Astrocyte of the hippocampus (primary cell): Measurements from ENCODE around the gene NHSL1.

Experiments used
- DNase-seq: peaks from one replicate; pipeline ENCODE4 v3.0.0; 2011; ENCODE audit warnings: low read depth, low spot score

NHSL1 gene

GRCh38 chr6:138498629-138499302 is 528 bp downstream of the NHSL1 start:
- peak; percentile 57 for DNase-seq

GRCh38 chr6:138497286-138497685 is 2.0 kb downstream of the NHSL1 start:
- no peak for DNase-seq

DNA sequence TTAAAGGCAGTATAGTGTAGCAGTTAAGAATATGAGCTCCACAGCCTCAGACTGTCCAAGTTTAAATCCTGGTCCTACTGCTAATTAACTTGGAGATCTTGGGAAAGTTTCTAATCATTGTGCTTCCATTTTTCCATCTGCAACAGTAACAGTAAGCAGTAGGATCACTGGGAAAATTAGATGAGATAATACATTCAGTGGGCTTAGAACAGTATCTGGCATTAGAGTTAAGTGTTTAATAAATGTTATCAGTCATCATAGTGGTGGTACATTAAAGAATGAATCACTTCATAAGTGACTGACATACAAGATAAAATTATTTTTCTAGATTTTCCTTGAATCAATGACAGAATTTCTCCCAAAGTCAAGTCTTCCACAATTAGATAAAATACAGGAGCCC is 5.0 kb downstream of the NHSL1 start:
- DNase-seq: no peak

DNA sequence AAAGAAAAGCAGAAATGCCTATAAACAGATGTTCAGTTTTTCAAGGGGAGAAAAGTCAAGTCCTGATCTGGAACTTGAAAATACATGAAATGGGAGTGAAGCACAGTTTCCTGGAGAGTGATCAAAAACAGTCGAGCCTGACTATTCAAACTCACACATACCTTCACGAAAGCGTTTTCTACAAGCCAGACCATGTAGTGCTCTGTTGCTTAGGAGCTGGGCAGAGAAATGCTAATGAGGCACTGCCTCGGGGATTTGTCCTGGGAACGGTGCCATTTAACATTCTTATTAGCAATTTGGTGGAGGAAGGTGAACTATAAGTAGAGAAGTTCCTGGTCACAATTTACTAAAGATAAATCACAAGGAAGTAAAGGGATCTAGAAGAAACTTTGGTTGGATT is 5.9 kb downstream of the NHSL1 start:
- peak; percentile 96 for DNase-seq

GRCh38 chr6:138492871-138493270 is 6.4 kb downstream of the NHSL1 start:
- DNase-seq: no peak

DNA sequence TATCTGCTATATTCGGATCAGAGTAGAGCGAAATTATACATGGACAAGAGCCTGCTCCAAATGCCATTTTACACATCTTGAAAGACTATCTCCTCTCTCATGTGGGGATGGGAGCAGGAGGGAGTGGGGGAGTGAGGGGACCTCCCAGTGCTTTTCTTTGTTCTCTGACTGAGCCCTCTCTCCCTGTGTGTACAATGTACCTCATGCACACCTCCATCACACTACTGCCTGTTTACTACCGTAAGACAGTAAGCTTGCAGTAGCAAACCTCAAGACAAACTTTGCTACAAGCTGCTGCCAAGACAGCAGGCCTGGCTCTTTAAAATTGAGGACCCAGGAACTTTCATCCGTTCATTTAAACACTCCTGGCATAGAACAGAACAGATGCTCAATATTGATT is 7.2 kb downstream of the NHSL1 start:
- peak; percentile 24 for DNase-seq

DNA sequence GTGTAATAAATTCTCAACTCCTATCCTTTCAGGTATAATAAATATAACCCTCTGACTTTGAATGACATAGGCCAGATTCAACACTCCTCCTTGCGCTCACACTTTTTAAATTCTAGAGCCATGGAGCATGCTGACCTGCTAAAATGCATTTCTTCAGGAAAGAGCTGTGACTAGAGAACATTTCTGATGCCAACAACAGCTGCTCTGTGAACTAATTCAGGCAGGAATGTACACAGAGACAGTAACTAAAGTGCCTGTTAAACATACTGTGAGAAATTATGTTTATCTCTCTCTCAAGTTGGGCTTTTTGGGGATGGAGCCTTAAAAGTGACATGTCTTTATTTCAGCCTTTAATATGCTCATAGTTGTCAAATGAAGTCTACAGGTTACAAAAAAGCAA is 8.3 kb downstream of the NHSL1 start:
- DNase-seq: peak; percentile 44

- no peak for DNase-seq
Observed at GRCh38 chr6:138489846-138490245, 9.4 kb downstream of the NHSL1 start.

DNA sequence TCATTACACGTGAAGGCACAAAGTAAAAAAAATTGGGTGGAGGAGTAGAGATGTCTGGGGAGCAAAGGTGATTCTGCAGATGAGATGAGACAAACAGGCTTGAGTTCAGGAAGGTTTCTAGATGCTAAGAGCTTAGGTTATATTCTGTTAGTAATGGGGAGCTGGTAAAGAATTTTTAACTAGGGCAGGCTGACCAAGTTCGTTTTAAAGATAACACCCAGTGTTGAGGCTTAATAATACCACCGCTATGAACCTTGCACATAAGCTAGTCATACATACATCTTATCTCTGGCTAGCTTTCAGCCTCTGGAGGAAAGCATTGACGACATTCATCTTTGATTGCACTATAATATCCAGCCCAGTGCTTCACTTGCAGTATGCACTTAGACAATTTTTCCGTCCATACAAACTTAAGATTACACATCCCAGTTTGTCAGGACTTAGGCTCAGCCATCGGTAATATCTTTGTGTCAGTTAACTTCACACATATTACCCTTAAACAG is 12.1 kb downstream of the NHSL1 start:
- no peak for DNase-seq

DNA sequence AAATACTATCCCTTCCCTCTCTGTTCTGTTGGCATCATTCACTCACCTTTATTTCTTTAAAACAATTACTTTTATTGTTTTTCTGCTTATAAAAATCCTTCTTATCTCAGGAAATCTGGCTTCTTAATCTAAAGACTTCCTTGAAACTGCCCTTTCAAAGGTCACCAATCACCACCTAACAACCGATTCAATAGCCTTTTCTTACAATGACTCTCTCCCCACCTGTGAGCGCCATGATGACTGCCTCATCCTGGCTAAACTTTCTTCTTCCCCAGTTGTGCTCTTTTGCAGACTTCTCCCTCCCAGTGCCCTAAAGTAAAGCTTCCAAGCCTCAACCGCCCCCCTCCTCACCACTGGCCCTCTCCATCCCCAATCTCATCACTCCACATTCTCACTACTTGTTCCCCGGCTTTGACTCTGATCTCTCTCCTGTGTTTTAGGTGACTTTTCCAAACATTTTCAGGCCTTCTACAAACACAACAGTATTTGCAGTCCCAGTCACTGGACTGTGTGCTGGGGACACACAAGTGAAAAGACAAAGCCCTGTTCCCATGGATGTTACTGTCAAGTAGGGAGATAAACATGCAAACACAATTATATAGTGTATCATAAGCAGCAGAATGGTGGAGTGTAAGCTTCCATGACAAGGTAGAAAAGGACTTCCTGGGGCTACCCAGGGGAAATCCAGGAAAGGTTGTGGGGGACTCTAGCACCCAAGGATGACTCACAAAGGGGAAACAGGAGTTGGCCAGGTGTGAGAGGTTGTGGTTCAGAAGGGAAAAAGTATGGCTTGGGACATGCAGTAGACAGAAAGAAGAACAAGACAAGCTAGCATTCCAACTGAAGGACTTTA is 12.8 kb downstream of the NHSL1 start:
- no peak for DNase-seq

- peak; percentile 47 for DNase-seq
Observed at GRCh38 chr6:138485586-138486248, 13.6 kb downstream of the NHSL1 start.

GRCh38 chr6:138485005-138485545 is 14.2 kb downstream of the NHSL1 start:
- DNase-seq: peak; percentile 49

- no peak for DNase-seq
Observed at GRCh38 chr6:138484018-138484731, 15.1 kb downstream of the NHSL1 start.

DNA sequence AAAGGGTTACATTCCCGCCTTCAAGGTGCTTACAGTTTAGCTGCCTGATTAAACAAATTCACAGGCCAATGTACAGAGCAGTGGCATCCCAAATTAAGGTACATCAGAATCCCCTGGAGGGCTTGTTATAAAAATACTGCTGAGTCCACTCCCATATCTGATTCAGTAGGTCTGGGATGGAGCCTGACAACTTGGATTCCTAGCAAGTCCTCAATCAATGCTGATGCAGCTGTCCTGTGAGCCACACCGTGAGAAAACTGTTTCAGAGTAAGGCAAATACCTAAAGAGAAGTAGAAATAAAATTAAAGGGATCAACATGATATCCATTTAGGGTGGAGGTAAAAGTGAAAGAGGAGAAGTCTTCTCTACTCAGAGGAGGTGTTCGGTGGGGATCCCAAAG is 16.5 kb downstream of the NHSL1 start:
- DNase-seq: no peak

- DNase-seq: no peak
Observed at GRCh38 chr6:138480279-138480949, 18.9 kb downstream of the NHSL1 start.

GRCh38 chr6:138477913-138478539 is 21.3 kb downstream of the NHSL1 start:
- no peak for DNase-seq

DNA sequence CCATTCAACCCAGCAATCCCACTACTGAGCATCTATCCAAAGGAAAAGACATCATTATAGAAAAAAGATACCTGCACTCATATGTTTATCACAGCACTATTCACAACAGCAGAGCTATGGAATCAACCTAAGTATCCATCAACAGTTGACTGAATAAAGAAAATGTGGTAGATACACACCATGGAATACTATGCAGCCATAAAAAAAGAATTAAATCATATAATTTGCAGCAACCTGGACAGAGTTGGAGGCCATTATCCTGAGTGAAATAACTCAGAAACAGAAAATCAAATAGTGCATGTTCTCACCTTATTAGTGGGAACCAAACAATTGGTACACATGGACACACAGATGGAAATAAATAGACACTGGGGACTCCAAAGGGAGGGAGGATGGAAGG is 23.2 kb downstream of the NHSL1 start:
- DNase-seq: no peak

DNA sequence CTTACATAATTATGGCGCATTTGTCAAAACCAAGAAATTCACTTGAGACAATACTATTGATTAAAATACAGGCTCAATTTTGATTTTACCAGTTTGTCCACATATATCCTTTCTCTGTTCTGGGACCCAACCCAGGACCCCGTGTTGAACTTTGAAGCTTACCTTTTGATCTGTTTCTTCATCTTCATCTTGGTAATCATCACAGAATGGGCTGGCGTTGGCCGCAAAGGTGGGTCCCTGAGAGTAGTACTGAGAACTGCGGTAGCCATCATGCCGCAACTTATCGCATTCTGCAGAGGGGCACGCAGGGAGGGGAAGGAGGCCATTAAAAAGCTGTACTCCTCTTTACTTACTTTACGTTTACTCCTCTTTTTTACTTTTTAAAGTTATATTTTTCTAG is 26.1 kb downstream of the NHSL1 start:
- DNase-seq: no peak

- DNase-seq: peak; percentile 17
Observed at GRCh38 chr6:138468320-138469015, 30.8 kb downstream of the NHSL1 start.

- DNase-seq: no peak
Observed at GRCh38 chr6:138467901-138468300, 31.4 kb downstream of the NHSL1 start.
